HCT116 (cell line): ENCODE data around the gene MYOM1.

Source experiments
- ATF3 ChIP-seq: IDR thresholded peaks from 2 replicates; pipeline ENCODE4 v1.6.1; 2012
- ZNF274 ChIP-seq: fragments of 200-500 bp; sonication (Bioruptor generic); IDR thresholded peaks from 2 replicates; pipeline ENCODE4 v1.6.1; 2014; ENCODE audit warnings: mild to moderate bottlenecking, low read depth, low read length, inconsistent platforms

- TF ChIP-seq ZNF274 (no peak), ATF3 (no peak)
These were observed 145.7 kb downstream of the MYOM1 start for GRCh38 chr18:3074087-3074486.
